Epithelial cell of proximal tubule (primary cell): ENCODE data around the gene CYB5R3. TPM values are rescaled to one million over a fixed set of nuclear protein-coding genes. Genes with fewer than 3 reads are reported as not detected.

ENCODE experiments used
- DNase-seq: peaks from one replicate; pipeline ENCODE4 v3.0.0-alpha.2; 2011; ENCODE audit warnings: low read depth
- H3K4me3 ChIP-seq: 2 replicates; pipeline ENCODE4 v1.5.1; 2011; ENCODE audit warnings: low read depth, mild to moderate bottlenecking, low read length
- CTCF ChIP-seq: conservative IDR thresholded peaks from 2 replicates; pipeline ENCODE4 v1.5.1; 2012; ENCODE audit warnings: low read depth, mild to moderate bottlenecking, low read length
- total RNA-seq: library from RNA; depleted of rRNA; stranded (reverse); fragments of >200 nt; gene quantifications from 2 replicates; pipeline ENCODE4 v1.2.3, GENCODE V29; 2015

The CYB5R3 gene
- total RNA-seq, 1 donor from 2014 or later, result 122 TPM

- no peak for DNase-seq
- no peak overlapping the region for H3K4me3 ChIP-seq
- no peak for TF ChIP-seq CTCF
These were observed 43.3 kb upstream of the CYB5R3 start for GRCh38 chr22:42692239-42693054.

- H3K4me3 ChIP-seq, result no peak overlapping the region
- no peak for TF ChIP-seq CTCF
- no peak for DNase-seq
These were observed 42.2 kb upstream of the CYB5R3 start for GRCh38 chr22:42691440-42691839.

- no peak for TF ChIP-seq CTCF
- DNase-seq, result peak; percentile 85
- peak overlapping the region; percentile 9 for H3K4me3 ChIP-seq
These were observed 39.3 kb upstream of the CYB5R3 start for GRCh38 chr22:42688241-42689211.

GRCh38 chr22:42686756-42687491 is 37.7 kb upstream of the CYB5R3 start:
- no peak for TF ChIP-seq CTCF
- no peak overlapping the region for H3K4me3 ChIP-seq
- DNase-seq, result no peak

- no peak for TF ChIP-seq CTCF
- no peak overlapping the region for H3K4me3 ChIP-seq
- DNase-seq, result no peak
These were observed 36.9 kb upstream of the CYB5R3 start for GRCh38 chr22:42685941-42686653.

GRCh38 chr22:42684462-42685195 is 35.4 kb upstream of the CYB5R3 start:
- TF ChIP-seq CTCF, result no peak
- H3K4me3 ChIP-seq, result no peak overlapping the region
- DNase-seq, result no peak
